ENCODE results near the gene AATF. TPM values are rescaled to one million over a fixed set of nuclear protein-coding genes. Genes with fewer than 3 reads are reported as not detected.
A peak's percentile ranks its signal among the peaks of the same experiment; 100 is the strongest.

Gene AATF
- total RNA-seq, 5 donors from 2014 or later (not counting 1 experiment from before 2014, with no cell fraction given), result 52.5 to 65.0 (median 59.7) TPM

DNA sequence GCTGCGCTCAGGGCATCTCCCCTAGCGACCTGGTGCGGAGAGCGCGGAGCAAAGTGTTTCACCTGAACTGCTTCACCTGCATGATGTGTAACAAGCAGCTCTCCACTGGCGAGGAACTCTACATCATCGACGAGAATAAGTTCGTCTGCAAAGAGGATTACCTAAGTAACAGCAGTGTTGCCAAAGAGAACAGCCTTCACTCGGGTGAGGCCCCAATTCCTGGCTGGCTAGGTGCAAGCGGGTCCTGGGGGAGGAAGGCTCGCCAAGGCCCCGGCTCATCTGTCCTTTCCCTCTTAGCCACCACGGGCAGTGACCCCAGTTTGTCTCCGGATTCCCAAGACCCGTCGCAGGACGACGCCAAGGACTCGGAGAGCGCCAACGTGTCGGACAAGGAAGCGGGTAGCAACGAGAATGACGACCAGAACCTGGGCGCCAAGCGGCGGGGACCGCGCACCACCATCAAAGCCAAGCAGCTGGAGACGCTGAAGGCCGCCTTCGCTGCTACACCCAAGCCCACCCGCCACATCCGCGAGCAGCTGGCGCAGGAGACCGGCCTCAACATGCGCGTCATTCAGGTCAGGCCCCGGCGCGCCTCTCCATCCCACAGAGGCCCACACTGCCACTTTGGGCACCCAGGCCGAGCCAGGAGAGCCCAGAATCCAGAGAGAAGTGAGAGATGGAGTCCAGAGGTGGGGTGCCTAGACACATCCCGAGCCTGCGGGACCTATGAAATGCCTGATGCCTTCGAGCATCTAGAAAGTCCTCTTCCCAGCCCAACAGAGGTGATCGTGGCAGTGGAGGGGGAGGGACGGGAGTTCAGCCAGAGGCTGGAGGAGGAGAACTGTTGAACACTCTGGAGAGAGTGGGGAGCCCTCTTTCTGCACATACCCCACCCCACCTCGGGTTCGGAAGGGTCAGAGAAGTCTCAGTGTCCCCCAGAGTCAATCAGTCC lies 8.2 kb upstream of the AATF start:
- Histone ChIP-seq H3K4me1 (ENCODE audit: control insufficient read depth in 1 of 2, extremely low read depth in 1 of 2, insufficient read depth in 2 of 2, low read length in 2 of 2) (peaks cover 21 to 76% of the 10 kb centered on the region in 2 experiments), H3K36me3 (ENCODE audit: control insufficient read depth in 2 of 2, extremely low read depth in 1 of 2, insufficient read depth in 1 of 2, low read length in 1 of 2) (no peaks in the 10 kb centered on the region), H3K4me3 (ENCODE audit: control insufficient read depth in 1 of 2, extremely low read depth in 1 of 2, low read length in 1 of 2) (no peak overlapping the region), H3K9me3 (no peaks in the 10 kb centered on the region), H3K27me3 (replicated peaks in 1 of 2; ENCODE audit: control insufficient read depth in 2 of 2, extremely low read depth in 1 of 2, insufficient read depth in 2 of 2, low read length in 1 of 2) (peaks cover 25 to 81% of the 10 kb centered on the region in 2 experiments), H3K27ac (ENCODE audit: low read length) (no peak overlapping the region)
- Mint-ChIP-seq H3K27ac (peak overlapping the region in 1 of 2 donors; percentile 57), H3K4me3 (peak overlapping the region in 1 of 3 donors; percentile 66), H3K4me1 (peaks cover 49 to 53% (median 52%) of the 10 kb centered on the region in 3 donors), H3K27me3 (peaks cover 63 to 83% of the 10 kb centered on the region in 2 donors), H3K9me3 (peaks cover 0 to 2% (median 0%) of the 10 kb centered on the region in 3 donors), H3K36me3 (no peaks in the 10 kb centered on the region)
- WGBS (ENCODE audit: insufficient coverage), result 14% methylated on average over 25 of the region's 52 CpGs
- ATAC-seq (replicated peaks in 1 of 4) (no peak), DNase-seq (no peak)
- ChIA-PET POLR2A (no interaction called here), CTCF (no interaction called here)

DNA sequence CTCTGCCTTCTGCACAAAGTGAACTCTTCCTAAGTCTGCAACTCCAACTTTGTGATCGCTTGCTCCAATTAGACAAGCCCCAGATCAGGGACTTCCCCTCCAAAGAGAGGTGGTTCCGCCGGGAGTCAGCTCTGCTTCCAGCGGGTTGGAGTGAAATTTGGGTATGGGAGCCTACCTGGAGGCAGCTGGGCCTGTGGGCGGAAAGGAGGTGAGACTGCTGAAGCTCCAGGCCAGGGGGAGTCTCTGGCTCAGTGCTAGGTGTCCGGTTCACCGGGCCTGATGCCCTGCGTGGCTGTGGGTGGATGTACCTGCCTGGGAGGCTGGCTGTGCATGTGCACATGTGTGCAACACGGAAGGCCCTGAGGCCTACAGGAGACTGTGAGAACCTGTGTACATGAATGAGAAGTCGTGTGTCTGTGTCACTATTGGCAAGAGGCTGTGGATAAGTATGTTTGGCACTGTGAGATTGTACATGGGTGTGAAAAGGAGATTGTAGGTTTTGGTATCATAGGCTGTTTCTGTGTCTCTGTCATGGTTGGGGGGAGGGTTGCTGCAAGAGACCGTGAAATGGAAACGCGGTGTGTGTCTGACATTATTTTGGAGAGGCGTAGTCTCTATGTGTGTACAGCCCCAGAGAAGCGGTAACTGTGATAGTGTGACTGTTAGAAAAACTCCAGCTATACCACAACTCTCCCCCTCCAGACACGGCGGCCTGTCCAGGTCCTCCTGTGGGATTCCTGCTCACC lies 7.3 kb upstream of the AATF start:
- 20% methylated on average over 8 of the region's 17 CpGs for WGBS (ENCODE audit: insufficient coverage)
- Histone ChIP-seq H3K9me3 (no peaks in the 10 kb centered on the region), H3K27me3 (replicated peaks in 1 of 2; ENCODE audit: control insufficient read depth in 2 of 2, extremely low read depth in 1 of 2, insufficient read depth in 2 of 2, low read length in 1 of 2) (peaks cover 29 to 80% of the 10 kb centered on the region in 2 experiments), H3K4me1 (ENCODE audit: control insufficient read depth in 1 of 2, extremely low read depth in 1 of 2, insufficient read depth in 2 of 2, low read length in 2 of 2) (peaks cover 15 to 71% of the 10 kb centered on the region in 2 experiments), H3K36me3 (ENCODE audit: control insufficient read depth in 2 of 2, extremely low read depth in 1 of 2, insufficient read depth in 1 of 2, low read length in 1 of 2) (no peaks in the 10 kb centered on the region), H3K27ac (ENCODE audit: low read length) (no peak overlapping the region), H3K4me3 (ENCODE audit: control insufficient read depth in 1 of 2, extremely low read depth in 1 of 2, low read length in 1 of 2) (no peak overlapping the region)
- ChIA-PET POLR2A (no interaction called here), CTCF (no interaction called here)
- peaks cover 0 to 2% (median 0%) of the 10 kb centered on the region in 3 donors for H3K9me3 Mint-ChIP-seq
- peak overlapping the region in 1 of 3 donors; percentile 66 for H3K4me3 Mint-ChIP-seq
- ATAC-seq (replicated peaks in 1 of 4) (no peak), DNase-seq (peak in 1 of 35 experiments; percentile 8)
- H3K27me3 Mint-ChIP-seq, result peaks cover 62 to 84% of the 10 kb centered on the region in 2 donors
- no peaks in the 10 kb centered on the region for H3K36me3 Mint-ChIP-seq
- peak overlapping the region in 1 of 2 donors; percentile 13 for H3K27ac Mint-ChIP-seq
- peaks cover 46 to 50% (median 46%) of the 10 kb centered on the region in 3 donors for H3K4me1 Mint-ChIP-seq

DNA sequence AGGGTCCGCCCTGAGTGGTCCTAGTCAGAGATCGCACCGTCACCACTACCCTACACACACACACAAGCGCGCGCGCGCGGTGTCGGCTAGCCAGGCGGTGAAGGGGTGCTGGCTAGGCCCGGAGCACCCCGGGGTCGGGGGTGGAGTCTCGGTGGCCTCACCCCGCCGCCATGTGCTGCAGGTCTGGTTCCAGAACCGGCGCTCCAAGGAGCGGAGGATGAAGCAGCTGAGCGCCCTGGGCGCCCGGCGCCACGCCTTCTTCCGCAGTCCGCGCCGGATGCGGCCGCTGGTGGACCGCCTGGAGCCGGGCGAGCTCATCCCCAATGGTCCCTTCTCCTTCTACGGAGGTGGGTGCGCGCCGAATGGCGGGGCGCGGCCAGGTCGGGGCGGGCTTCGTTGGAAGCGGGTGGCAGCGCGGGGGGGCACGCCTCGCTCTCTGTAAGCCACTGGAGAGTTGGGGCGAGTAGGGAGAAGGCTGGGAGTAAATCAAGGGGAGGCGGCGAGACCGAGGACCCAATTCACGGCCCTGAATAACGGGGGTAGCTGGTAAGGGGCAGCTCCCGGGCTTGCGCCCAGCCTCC lies 6.6 kb upstream of the AATF start:
- Mint-ChIP-seq H3K27ac (no peak overlapping the region), H3K4me1 (peaks cover 43 to 53% (median 44%) of the 10 kb centered on the region in 3 donors), H3K4me3 (peak overlapping the region in 1 of 3 donors; percentile 66), H3K9me3 (peaks cover 0 to 2% (median 0%) of the 10 kb centered on the region in 3 donors), H3K36me3 (no peaks in the 10 kb centered on the region), H3K27me3 (peaks cover 69 to 85% of the 10 kb centered on the region in 2 donors)
- no peak overlapping the region for H3K27ac ChIP-seq (ENCODE audit: low read length)
- H3K36me3 ChIP-seq (ENCODE audit: control insufficient read depth in 2 of 2, extremely low read depth in 1 of 2, insufficient read depth in 1 of 2, low read length in 1 of 2), result no peaks in the 10 kb centered on the region
- POLR2A ChIA-PET, result no interaction called here
- WGBS (ENCODE audit: insufficient coverage), result 13% methylated on average over 54 of the region's 57 CpGs
- H3K27me3 ChIP-seq (replicated peaks in 1 of 2; ENCODE audit: control insufficient read depth in 2 of 2, extremely low read depth in 1 of 2, insufficient read depth in 2 of 2, low read length in 1 of 2), result peaks cover 31 to 80% of the 10 kb centered on the region in 2 experiments
- CTCF ChIA-PET, result no interaction called here
- peaks cover 10 to 64% of the 10 kb centered on the region in 2 experiments for H3K4me1 ChIP-seq (ENCODE audit: control insufficient read depth in 1 of 2, extremely low read depth in 1 of 2, insufficient read depth in 2 of 2, low read length in 2 of 2)
- ATAC-seq (replicated peaks in 1 of 4) (no peak), DNase-seq (no peak)
- no peaks in the 10 kb centered on the region for H3K9me3 ChIP-seq
- H3K4me3 ChIP-seq (ENCODE audit: control insufficient read depth in 1 of 2, extremely low read depth in 1 of 2, low read length in 1 of 2), result no peak overlapping the region

DNA sequence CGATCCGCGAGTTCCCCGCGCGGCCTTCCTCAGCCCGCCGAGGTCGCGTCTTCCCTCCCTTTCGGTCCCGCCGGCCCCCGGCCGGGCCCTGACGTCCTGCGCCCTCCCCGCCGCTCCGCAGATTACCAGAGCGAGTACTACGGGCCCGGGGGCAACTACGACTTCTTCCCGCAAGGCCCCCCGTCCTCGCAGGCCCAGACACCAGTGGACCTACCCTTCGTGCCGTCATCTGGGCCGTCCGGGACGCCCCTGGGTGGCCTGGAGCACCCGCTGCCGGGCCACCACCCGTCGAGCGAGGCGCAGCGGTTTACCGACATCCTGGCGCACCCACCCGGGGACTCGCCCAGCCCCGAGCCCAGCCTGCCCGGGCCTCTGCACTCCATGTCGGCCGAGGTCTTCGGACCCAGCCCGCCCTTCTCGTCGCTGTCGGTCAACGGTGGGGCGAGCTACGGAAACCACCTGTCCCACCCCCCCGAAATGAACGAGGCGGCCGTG lies 6.1 kb upstream of the AATF start:
- Histone ChIP-seq H3K4me1 (ENCODE audit: control insufficient read depth in 1 of 2, extremely low read depth in 1 of 2, insufficient read depth in 2 of 2, low read length in 2 of 2) (peaks cover 6 to 61% of the 10 kb centered on the region in 2 experiments), H3K9me3 (no peaks in the 10 kb centered on the region), H3K4me3 (ENCODE audit: control insufficient read depth in 1 of 2, extremely low read depth in 1 of 2, low read length in 1 of 2) (no peak overlapping the region), H3K27me3 (replicated peaks in 1 of 2; ENCODE audit: control insufficient read depth in 2 of 2, extremely low read depth in 1 of 2, insufficient read depth in 2 of 2, low read length in 1 of 2) (peaks cover 29 to 80% of the 10 kb centered on the region in 2 experiments), H3K36me3 (ENCODE audit: control insufficient read depth in 2 of 2, extremely low read depth in 1 of 2, insufficient read depth in 1 of 2, low read length in 1 of 2) (no peaks in the 10 kb centered on the region), H3K27ac (ENCODE audit: low read length) (no peak overlapping the region)
- DNase-seq (peak in 5 of 35 experiments; percentile 1 to 52 (median 15)), ATAC-seq (replicated peaks in 1 of 4) (peak in 1 of 4 experiments; percentile 30)
- H3K27ac Mint-ChIP-seq, result no peak overlapping the region
- 6% methylated on average over 54 of the region's 59 CpGs for WGBS (ENCODE audit: insufficient coverage)
- H3K4me3 Mint-ChIP-seq, result peak overlapping the region in 1 of 3 donors; percentile 66
- CTCF ChIA-PET, result no interaction called here
- peaks cover 0 to 2% (median 0%) of the 10 kb centered on the region in 3 donors for H3K9me3 Mint-ChIP-seq
- H3K27me3 Mint-ChIP-seq, result peaks cover 66 to 85% of the 10 kb centered on the region in 2 donors
- peaks cover 38 to 51% (median 39%) of the 10 kb centered on the region in 3 donors for H3K4me1 Mint-ChIP-seq
- no peaks in the 10 kb centered on the region for H3K36me3 Mint-ChIP-seq
- POLR2A ChIA-PET, result no interaction called here

DNA sequence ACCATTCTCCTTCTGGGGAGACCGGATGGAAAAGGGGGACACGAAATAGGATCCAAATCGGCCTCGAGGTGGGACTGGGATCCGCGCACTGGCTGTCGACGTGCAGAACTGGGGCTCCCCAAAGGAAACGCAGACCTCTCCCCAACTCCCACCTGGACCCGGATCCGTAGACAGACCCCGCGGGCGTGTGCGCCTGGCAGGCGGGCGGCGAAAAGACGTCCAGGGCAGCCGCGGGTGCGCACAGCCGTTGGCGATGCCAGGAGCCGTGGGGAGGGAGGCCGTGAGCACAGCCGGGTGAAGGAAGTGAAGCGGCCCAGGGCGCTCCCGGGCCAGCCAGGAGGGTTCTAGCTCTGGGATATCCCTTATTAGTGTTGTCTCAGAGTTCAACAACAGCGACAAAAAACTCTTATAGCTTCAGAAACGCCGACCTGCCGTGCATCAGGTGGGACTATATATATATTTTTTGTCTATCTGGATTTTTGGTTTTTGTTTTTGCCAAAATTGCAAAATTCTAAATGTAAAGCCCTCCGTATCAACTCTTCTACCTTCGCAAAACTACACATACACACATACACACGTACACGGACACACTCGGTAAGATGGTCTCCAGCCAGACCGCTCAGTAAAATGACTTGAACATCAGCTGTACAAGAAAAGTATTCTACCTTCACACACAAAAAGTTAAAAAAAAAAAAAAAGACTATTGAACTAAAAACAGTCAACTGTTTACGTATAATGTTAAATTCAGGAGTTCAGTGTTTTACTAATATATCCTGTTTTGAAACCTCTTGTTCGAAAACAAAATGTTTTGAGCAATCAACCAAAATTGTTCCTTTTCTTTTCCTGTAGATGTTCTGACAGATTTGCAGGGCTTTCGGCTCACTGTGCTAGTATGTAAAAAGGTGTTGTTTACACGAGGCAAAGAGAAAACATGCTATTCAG lies 5.2 kb upstream of the AATF start:
- H3K36me3 ChIP-seq (ENCODE audit: control insufficient read depth in 2 of 2, extremely low read depth in 1 of 2, insufficient read depth in 1 of 2, low read length in 1 of 2), result no peaks in the 10 kb centered on the region
- H3K9me3 ChIP-seq, result no peaks in the 10 kb centered on the region
- ChIA-PET POLR2A (no interaction called here), CTCF (no interaction called here)
- peaks cover 5 to 61% of the 10 kb centered on the region in 2 experiments for H3K4me1 ChIP-seq (ENCODE audit: control insufficient read depth in 1 of 2, extremely low read depth in 1 of 2, insufficient read depth in 2 of 2, low read length in 2 of 2)
- Mint-ChIP-seq H3K27ac (peak overlapping the region in 1 of 2 donors; percentile 25), H3K27me3 (peaks cover 60 to 79% of the 10 kb centered on the region in 2 donors), H3K9me3 (peaks cover 0 to 2% (median 0%) of the 10 kb centered on the region in 3 donors), H3K36me3 (no peaks in the 10 kb centered on the region), H3K4me1 (peaks cover 38 to 51% (median 40%) of the 10 kb centered on the region in 3 donors), H3K4me3 (peak overlapping the region in 2 of 3 donors; percentile 11 to 39)
- no peak overlapping the region for H3K27ac ChIP-seq (ENCODE audit: low read length)
- WGBS (ENCODE audit: insufficient coverage), result 14% methylated on average over 26 of the region's 44 CpGs
- DNase-seq, result no peak
- ATAC-seq (replicated peaks in 1 of 4), result no peak
- H3K27me3 ChIP-seq (replicated peaks in 1 of 2; ENCODE audit: control insufficient read depth in 2 of 2, extremely low read depth in 1 of 2, insufficient read depth in 2 of 2, low read length in 1 of 2), result peaks cover 29 to 73% of the 10 kb centered on the region in 2 experiments
- peak overlapping the region in 1 of 2 donors; percentile 18 for H3K4me3 ChIP-seq (ENCODE audit: control insufficient read depth in 1 of 2, extremely low read depth in 1 of 2, low read length in 1 of 2)

Measured in T-cell (primary cell).